SIG-M5 (cell line): Measurements from ENCODE around the gene SMARCC2.
"Not testable (repeated sequence)": the region's sequence is repeated elsewhere in the genome, so short reads cannot be mapped to it uniquely, and the experiment has no call there.

Source experiments
- DNase-seq: peaks from one replicate; lab custom pipeline; 2025; lab: John Stamatoyannopoulos, UW

SMARCC2 gene

DNA sequence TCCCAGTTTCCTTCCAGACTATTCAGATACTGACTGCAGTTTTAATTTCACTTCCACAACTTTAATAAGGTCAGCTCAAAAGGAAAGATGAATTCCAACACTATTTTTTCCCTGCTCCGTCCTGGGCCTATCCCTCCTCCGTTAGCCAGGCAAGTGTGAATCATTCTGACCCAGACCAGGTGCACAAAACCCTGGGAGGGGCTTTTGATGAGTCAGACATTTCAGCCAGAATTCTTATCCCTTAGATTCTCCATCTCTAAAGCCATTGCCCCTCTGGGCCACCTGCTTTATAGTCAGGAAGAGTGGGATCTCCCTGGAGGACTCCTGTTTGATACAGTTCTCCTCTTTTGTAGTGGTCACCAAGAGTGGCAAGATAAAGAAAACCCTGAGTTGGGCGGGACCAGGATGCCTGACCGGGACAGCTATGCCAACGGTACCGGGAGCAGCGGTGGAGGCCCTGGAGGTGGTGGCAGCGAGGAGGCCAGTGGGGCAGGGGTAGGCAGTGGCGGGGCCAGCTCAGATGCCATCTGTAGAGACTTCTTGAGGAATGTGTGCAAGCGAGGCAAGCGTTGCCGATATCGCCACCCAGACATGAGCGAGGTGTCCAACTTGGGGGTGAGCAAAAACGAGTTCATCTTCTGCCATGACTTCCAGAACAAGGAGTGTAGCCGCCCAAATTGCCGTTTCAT, 69.0 kb downstream of the SMARCC2 start:
- DNase-seq: no peak

DNA sequence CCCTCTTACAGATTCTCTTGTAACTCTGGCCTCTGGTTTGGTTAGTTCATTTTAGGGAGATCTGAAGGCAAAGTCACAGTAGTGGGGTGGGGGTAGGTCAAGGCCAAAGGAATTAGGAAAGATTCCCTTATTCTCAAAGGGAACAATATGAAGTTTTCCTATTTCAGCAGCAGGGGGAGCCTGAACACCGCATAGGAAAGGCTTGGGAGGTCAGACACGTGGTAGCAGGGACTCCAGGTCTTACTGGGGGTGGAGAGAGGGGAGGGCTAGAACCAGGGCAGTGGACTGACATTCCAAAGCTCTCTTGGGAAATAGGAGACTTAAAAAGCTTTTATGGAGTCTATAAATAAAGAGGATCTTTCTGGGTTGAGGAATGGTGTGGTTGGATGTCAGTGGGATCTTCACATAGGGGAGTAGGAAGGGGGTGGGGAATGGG, 69.9 kb downstream of the SMARCC2 start:
- peak; percentile 15 for DNase-seq

DNA sequence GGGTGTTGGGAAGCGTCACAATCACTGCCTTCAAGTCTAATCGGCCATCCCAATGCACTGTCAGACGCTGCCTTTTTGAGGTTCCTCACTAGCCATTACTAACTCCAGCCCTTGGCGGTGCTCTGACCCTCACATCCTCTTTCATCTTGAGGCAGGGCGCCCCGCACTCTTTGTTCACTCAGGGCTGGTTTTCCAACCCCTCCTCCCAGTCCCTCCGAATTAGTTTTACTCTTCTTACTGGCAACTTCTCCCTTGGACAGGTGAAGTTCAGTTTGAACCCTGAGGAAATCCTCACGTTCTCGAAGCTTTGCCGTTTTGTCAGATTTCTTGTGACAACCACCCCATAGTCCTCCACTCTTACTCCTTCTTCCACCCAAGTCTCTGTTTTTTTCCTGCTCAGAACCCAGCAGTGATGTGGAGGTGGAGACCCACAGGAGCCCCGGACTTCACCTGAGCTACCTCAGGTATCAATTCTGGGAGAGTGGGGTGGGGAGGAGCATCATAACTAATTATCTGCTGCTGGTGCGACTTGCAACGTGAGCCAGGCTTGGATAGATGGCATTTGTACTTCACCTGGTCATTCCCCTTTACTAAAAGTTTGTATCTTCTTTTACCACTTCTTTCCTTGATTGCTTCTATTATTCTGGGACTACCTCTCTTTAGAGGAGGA, 70.5 kb downstream of the SMARCC2 start:
- DNase-seq: no peak

DNA sequence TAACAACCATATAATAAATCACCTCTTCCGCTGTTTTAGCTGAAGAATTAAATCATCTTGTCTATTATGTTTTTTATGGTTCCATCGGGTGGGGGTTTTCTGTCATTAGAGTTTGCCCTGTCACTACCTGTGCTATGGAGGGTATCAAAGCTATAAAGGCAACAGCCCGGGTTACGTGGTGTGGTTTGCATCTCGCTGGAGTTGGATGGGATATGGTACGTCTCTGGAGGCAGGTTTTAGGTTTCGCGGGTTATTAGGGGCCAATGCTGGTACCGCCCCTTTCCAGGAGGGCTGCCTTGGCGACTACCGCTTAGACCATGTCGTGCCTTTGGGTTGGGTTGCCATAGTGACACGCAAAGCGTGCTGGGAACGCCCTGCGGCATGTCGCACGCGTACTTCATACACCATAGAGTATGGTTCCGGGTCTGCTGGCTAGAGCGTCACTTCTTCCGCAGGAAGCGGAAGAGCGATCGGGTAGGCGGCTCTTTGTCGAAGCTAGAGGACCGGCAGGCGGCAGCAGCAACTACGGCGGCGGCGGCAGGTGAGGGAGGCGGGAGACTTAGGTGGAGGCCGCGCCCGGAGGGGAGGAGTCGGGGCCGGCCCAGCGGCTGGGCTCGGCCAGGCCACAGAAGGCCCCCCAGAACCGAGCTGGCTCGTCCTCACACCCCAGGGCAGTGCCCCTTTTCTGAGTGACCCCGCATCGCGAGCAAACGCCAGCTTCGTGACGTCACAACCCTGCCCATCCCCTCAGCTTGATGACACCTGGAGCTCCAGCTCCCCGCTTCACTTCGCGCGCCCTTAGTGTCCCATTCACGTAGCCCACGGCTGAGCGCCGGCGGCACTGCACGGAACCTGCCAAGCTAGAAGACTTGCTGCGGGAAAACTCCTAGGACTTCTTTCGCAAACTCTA, 71.2 kb downstream of the SMARCC2 start, which contains the start of gene ZC3H10:
ZC3H10 (plus strand) TSS at position 489 of the 910 bp plus-strand sequence. CDS start 2,297 bp downstream, outside the sequence.
- peak; percentile 97 for DNase-seq

DNA sequence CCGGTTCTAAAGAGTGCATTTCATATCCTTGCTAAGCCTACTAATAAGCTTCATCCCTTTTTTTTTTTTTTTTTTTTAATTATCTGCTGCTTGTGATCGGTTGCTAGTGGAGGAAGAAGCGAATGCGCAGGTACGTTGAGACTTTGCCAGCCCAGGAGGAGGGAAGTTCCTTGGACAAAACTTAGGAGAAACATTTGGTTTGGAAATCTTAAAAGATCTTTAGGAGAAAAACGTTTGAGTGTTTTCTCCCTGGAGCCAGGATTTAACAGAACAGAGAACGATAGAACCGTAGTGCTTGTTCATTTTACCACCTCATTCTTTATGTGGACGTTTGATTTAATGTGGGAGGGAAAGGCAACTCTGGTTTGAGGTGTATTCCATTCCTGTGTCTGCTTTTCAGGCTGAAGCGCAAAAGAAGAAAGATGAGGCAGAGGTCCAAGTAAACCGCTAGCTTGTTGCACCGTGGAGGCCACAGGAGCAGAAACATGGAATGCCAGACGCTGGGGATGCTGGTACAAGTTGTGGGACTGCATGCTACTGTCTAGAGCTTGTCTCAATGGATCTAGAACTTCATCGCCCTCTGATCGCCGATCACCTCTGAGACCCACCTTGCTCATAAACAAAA, 72.1 kb downstream of the SMARCC2 start:
- not testable (repeated sequence) for DNase-seq

DNA sequence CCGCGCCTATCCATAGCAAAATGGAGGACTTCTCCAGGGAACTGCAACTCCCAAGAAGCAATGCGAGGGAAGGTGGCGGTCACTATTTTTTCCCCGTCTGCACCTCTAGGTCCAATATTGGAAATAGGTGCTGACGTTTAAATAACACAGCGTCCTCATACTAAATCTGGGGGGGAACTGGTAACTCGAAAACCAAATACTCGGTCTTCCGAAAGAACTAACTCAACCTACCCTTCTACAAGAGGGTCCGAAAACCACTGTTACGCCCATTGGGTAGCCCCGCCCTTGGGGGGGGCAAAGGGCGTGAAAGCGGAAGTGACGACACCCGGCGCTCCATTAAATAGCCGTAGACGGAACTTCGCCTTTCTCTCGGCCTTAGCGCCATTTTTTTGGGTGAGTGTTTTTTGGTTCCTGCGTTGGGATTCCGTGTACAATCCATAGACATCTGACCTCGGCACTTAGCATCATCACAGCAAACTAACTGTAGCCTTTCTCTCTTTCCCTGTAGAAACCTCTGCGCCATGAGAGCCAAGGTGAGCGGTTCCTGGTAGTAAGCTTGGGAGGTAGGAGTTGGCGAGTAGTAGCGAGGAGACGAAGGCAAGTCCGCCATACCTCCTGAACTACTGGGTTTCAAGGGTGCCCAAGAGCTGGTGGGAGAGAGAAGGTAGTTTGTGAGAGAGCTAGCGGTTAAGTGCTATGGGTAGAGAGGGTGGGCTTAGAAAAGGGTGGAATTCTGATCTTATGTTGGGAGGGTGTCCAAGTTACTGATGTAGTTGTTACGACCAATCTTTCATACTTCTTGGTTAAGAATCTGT, 72.8 kb downstream of the SMARCC2 start, which contains the start of gene RPL41:
RPL41 (plus strand) TSS at position 367 of the 815 bp plus-strand sequence.
- DNase-seq: peak; percentile 74

DNA sequence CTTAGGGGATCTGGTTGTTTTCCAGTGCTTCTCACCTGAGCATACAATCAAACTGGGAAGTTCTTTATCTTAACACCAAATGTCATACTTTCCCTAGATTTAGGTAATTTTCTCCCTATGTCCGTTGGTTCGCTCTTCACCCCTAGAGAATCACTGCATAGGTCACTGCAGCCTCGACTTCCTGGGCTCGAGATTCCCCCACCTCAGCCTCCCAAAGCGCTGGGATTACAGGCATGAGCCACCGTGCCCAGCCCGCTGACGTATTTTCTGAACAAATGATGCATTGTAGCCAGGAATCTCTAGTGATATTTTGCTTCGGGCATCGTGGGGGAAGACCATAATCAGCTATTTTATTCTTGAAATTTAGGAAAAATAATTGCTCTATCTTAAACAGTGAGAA, 74.0 kb downstream of the SMARCC2 start:
- DNase-seq: no peak

DNA sequence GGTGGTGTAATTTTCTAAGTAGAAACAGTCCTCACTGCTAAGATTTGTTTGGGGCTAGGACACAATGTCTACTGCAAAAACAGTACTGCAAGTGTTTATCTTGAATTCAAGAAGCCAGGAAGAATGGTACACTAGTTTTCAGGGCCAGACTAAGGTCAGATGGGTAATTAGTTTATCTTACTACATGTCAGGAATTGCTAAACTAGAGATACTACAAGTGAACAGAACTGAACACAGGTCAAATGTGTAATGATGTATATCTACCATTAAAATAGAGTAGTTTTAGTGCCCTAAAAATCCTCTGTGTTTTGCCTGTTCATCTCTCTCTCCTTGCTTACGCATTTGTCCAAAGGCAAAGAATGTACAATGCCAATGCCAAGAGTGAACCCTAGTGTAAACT, 75.2 kb downstream of the SMARCC2 start:
- no peak for DNase-seq
